ENCODE results near the gene KRT1.

Gene KRT1

DNA sequence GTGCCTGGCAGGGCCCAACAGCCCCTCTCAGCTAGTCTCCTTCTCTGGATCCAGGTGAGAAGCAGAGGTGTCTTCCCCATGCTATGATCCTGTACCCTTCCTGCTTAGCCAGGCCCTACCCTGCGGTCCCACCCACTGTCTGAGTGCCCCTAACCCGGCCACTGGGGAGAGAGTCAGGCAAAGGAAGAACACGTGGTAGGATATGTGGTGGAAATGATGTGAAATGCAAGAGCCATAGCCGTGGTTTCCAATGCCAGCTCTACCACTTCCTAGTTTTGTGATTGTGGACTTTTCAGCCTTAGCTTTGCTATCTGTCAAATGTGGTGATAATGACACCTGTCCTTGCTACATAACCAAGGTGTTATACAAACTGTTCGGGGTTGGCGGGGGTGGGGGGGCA is 44.0 kb downstream of the KRT1 start:
- no peak overlapping the region for H3K4me3 ChIP-seq (ENCODE audit: low read depth, low read length)
- no peak for DNase-seq (ENCODE audit: low read depth)
- TF ChIP-seq, protein P1, sequence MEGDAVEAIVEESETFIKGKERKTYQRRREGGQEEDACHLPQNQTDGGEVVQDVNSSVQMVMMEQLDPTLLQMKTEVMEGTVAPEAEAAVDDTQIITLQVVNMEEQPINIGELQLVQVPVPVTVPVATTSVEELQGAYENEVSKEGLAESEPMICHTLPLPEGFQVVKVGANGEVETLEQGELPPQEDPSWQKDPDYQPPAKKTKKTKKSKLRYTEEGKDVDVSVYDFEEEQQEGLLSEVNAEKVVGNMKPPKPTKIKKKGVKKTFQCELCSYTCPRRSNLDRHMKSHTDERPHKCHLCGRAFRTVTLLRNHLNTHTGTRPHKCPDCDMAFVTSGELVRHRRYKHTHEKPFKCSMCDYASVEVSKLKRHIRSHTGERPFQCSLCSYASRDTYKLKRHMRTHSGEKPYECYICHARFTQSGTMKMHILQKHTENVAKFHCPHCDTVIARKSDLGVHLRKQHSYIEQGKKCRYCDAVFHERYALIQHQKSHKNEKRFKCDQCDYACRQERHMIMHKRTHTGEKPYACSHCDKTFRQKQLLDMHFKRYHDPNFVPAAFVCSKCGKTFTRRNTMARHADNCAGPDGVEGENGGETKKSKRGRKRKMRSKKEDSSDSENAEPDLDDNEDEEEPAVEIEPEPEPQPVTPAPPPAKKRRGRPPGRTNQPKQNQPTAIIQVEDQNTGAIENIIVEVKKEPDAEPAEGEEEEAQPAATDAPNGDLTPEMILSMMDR (IDR thresholded peaks at IDR 0.05; ENCODE audit: insufficient read depth, low read depth, low read length, missing control alignments) = no peak

DNA sequence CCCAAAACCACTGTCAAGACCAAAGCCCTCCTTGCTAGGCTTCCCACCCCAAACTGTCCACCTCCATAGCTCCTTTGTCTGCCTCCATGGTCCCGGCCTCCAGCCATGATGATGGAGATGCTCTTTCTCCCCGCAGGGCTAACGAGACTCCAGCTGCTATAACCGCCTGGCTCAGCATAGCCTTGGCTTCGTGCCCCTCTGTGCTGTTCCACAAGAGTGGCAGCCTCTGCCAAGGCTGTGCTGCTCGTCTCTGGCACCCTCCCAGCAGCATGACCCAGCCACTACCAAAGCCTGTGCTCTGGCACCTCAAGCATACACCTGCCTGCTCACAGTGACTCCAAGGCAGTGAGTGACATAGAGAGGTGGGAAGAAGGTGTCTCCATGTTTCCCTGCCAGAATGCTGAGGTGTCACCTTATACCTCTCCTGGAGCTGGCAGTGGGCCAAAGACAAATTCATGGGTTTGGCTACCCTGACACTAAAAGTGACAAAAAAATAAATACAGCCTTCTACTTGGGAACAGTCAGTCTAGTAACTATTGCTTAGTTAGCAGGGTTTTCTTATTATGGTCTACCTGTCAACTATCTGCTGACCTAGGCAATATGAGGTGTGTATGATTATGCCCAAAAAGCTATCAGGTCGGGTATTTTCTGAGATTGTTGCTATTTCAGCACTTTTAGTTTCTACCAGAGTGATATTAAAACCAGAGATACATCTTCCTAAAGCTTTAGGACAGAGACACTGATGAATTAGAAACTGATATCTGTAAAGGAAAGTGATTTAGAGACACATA is 45.7 kb downstream of the KRT1 start:
- TF ChIP-seq, protein P1 (IDR thresholded peaks at IDR 0.05; ENCODE audit: insufficient read depth, low read depth, low read length, missing control alignments) = no peak
- H3K4me3 ChIP-seq (ENCODE audit: low read depth, low read length) = no peak overlapping the region
- no peak for DNase-seq (ENCODE audit: low read depth)

DNA sequence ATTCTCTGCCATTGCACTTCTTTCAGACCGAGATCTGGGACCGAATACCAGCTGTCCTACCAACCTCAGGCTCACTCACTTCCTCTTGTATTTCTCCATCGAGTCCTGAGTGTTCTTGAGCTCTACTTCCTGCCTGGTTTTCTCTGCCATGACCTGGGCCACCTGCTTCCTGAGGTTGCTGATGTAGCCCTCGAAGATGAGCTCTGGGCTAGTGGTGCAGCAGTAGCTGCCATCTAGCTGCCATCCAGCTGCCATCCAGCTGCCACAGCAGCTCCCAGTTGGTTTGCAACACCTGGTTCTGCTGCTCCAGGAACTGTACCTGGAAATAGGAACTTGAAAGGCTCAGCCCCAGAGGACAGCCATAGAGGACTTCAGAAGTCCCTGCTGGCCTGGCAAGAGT is 46.8 kb downstream of the KRT1 start:
- no peak overlapping the region for H3K4me3 ChIP-seq (ENCODE audit: low read depth, low read length)
- DNase-seq (ENCODE audit: low read depth) = no peak
- TF ChIP-seq, protein P1 (IDR thresholded peaks at IDR 0.05; ENCODE audit: insufficient read depth, low read depth, low read length, missing control alignments) = no peak

DNA sequence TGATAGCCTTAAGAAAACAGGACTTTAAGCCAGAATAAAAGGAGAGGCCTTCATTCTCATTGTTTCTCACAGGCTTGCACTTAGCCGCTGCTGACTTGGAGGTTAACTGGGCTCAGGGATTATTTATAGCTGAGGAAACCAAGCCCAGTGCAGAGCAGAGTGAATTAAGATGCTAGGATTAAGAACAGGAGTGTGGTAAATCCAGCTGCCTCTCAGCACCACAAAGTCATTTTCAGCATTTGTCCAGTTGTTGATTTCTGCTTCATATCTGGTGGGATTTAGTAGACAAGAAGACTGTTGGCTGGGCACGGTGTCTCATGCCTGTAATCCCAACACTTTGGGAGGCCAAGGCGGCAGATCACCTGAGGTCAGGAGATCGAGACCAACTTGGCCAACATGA is 47.6 kb downstream of the KRT1 start:
- TF ChIP-seq, protein P1 (IDR thresholded peaks at IDR 0.05; ENCODE audit: insufficient read depth, low read depth, low read length, missing control alignments) = no peak
- no peak for DNase-seq (ENCODE audit: low read depth)
- no peak overlapping the region for H3K4me3 ChIP-seq (ENCODE audit: low read depth, low read length)

DNA sequence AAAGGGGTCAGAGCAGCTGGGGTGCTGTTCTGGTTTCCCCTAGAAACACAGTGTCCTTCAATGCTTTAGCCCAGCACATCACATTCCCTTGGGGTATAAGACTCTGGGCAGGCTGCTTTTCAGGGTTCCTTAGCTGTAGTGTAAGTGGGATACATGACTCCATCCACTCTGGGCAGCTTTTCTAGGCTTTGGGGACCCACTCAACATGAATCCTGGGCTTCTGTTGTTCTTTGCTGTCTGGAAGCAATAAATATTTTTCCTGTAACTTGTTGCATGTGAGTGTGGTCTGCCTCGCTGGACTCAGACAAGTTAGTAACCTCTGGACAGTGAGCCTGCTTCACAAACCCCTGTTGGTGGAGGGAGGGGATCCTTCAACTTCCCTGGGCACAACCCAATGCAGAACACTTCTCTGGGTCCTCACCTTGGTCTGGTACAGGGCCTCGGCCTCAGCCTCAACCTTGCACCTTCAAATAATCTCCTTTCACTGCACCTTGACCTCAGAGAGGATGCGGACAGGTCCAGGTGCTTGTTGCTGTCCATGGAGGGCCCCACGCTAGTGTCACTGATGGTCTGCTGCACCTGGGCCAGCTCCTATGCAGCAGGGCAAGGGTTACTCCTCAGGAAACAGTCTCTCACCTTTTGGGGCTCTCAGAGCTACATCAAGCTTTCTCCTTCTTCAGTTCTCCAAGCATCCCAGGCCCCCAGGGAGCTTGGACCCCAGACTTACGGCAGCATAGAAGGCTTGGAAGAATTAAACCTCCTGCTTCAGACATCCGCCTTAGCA is 48.3 kb downstream of the KRT1 start:
- no peak for DNase-seq (ENCODE audit: low read depth)
- no peak overlapping the region for H3K4me3 ChIP-seq (ENCODE audit: low read depth, low read length)
- TF ChIP-seq, protein P1 (IDR thresholded peaks at IDR 0.05; ENCODE audit: insufficient read depth, low read depth, low read length, missing control alignments) = no peak

DNA sequence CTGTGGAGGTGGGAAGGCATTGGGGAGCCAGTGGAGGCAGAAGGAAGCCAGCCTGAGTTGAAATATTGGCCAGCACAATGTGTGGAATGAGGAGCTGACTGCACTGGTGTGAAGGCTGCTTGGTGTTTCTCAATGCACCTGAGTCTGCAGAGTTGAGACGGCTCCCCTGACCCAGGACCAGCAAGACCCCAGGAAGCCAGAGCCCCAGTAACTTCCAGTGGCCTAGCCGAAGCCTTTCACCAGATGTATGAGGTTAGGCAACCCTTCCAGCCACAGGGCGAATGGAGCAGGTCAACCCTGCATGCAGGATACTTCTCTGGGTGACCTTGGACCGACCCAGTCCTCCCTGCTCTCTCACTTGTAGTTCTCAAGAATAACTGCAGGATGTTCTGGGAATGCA is 48.9 kb downstream of the KRT1 start:
- TF ChIP-seq, protein P1 (IDR thresholded peaks at IDR 0.05; ENCODE audit: insufficient read depth, low read depth, low read length, missing control alignments) = no peak
- DNase-seq (ENCODE audit: low read depth) = no peak
- H3K4me3 ChIP-seq (ENCODE audit: low read depth, low read length) = no peak overlapping the region

Measured in GM12865 (cell line).